Uterus (tissue), 4 donors: ENCODE results near the gene KCND2. TPM values are rescaled to one million over a fixed set of nuclear protein-coding genes. Genes with fewer than 3 reads are reported as not detected.
A peak's percentile ranks its signal among the peaks of the same experiment; 100 is the strongest.

Experiments
- DNase-seq, 2 donors: peaks; one replicate each; pipeline ENCODE4 v3.0.0-alpha.2; 2019 to 2020
- H3K27ac ChIP-seq, 2 donors: fragments of 200-600 bp; sonication (generic); 1 replicate in 1 of 2; 2 replicates in 1 of 2; pipeline ENCODE4 v1.5.1; 2016 to 2018
- H3K27me3 ChIP-seq, 2 donors: fragments of 200-600 bp; sonication (generic); one replicate each; pipeline ENCODE4 v1.5.1; 2018 to 2019; ENCODE audit warnings: control low read depth in 1 of 2
- H3K36me3 ChIP-seq, 2 donors: fragments of 200-600 bp; sonication (generic); one replicate each; pipeline ENCODE4 v1.5.1; 2019; ENCODE audit warnings: control low read depth in 1 of 2
- H3K4me1 ChIP-seq, 2 donors: fragments of 200-600 bp; sonication (generic); one replicate each; pipeline ENCODE4 v1.5.1; 2018 to 2019; ENCODE audit warnings: control low read depth in 1 of 2
- H3K4me3 ChIP-seq, 2 donors: fragments of 200-600 bp; sonication (generic); 1 replicate in 1 of 2; 2 replicates in 1 of 2; pipeline ENCODE4 v1.5.1; 2018 to 2019; ENCODE audit warnings: mild to moderate bottlenecking in 1 of 2
- H3K9me3 ChIP-seq, 2 donors: fragments of 200-600 bp; sonication (generic); one replicate each; pipeline ENCODE4 v1.5.1; 2019; ENCODE audit warnings: control low read depth in 1 of 2
- POLR2A ChIP-seq, 2 donors: fragments of 450-650 bp; IDR thresholded peaks; one replicate each; pipeline ENCODE4 v1.6.1; 2016; ENCODE audit warnings: antibody characterized with exemption in 2 of 2, mild to moderate bottlenecking in 1 of 2, moderate library complexity in 1 of 2
- intact Hi-C: fragments of 100-400 bp; cut with DNase I; formaldehyde crosslinking; loops from one replicate; pipeline ENCODE4 v1.15.1; 2023; ENCODE audit warnings: low total_unique reads
- total RNA-seq, 4 donors: library from RNA; depleted of rRNA in 3 of 4; stranded (reverse); fragments of >200 nt in 3 of 4; gene quantifications; one replicate each; pipeline versions ENCODE4 v1.1.0 to v1.2.4, GENCODE V29; 2014 to 2023
- TF ChIP-seq, protein P1 (sequence below), 4 experiments: fragments of 200-600 bp in 2 of 4; fragments of 450-650 bp in 2 of 4; sonication (generic) in 2 of 4; IDR thresholded peaks; one replicate each; pipeline ENCODE4 v1.5.1; 2016 to 2019; ENCODE audit warnings: antibody characterized with exemption in 4 of 4, mild to moderate bottlenecking in 2 of 4, moderate library complexity in 1 of 4
- donor health status: DM: yes; HTN: yes; CAD: no.

KCND2 gene
- total RNA-seq, 4 donors from 2014 or later: 0.26 to 6.0 (median 4.5) TPM

DNA sequence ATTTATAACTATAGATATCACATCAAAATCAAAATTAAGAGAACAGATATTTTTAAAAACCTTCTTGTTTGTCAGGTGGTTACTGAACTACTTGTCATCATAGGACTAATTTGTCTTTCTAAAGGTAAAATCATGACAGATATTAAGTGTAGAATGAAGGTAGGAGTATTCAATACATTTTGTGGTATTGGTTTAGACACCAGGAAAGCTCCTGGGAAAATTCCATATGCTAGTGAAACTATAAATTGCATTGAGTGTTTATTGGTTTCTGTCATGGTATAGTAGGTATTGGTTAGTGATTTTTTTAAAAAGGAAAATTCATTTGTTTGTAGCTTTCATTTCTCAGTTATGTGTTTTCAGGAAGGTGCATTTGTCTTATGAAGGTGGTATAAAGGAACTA lies 132.7 kb downstream of the KCND2 start:
- Histone ChIP-seq H3K27me3 (no peaks in the 10 kb centered on the region), H3K4me3 (no peak overlapping the region), H3K27ac (no peak overlapping the region), H3K36me3 (no peaks in the 10 kb centered on the region), H3K9me3 (no peaks in the 10 kb centered on the region), H3K4me1 (no peaks in the 10 kb centered on the region)
- intact Hi-C loops: no loop called here
- TF ChIP-seq, protein P1, sequence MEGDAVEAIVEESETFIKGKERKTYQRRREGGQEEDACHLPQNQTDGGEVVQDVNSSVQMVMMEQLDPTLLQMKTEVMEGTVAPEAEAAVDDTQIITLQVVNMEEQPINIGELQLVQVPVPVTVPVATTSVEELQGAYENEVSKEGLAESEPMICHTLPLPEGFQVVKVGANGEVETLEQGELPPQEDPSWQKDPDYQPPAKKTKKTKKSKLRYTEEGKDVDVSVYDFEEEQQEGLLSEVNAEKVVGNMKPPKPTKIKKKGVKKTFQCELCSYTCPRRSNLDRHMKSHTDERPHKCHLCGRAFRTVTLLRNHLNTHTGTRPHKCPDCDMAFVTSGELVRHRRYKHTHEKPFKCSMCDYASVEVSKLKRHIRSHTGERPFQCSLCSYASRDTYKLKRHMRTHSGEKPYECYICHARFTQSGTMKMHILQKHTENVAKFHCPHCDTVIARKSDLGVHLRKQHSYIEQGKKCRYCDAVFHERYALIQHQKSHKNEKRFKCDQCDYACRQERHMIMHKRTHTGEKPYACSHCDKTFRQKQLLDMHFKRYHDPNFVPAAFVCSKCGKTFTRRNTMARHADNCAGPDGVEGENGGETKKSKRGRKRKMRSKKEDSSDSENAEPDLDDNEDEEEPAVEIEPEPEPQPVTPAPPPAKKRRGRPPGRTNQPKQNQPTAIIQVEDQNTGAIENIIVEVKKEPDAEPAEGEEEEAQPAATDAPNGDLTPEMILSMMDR (IDR thresholded peaks at IDR 0.05): no peak
- no peak for TF ChIP-seq POLR2A (IDR thresholded peaks at IDR 0.05)
- no peak for DNase-seq

DNA sequence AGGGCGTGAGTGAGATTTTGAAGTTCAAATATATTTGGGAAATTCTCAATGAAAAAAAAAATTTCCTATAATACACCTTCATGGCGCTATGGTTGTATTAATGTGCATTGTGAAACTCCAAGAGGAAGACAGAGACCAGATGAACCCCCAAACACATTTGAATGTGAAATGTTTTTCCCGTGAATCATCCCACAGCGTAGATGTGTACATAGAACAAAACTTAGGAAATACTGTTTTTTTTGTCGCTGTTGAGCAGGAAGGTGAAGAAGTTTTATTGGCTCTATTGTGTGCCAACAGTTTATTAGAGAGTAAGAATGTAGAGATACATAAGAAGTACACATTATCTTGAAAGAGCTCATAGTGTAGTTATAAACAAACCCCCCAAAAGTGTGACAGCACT lies 134.0 kb downstream of the KCND2 start:
- Histone ChIP-seq H3K27me3 (no peaks in the 10 kb centered on the region), H3K27ac (no peak overlapping the region), H3K36me3 (no peaks in the 10 kb centered on the region), H3K4me1 (no peaks in the 10 kb centered on the region), H3K4me3 (no peak overlapping the region), H3K9me3 (no peaks in the 10 kb centered on the region)
- intact Hi-C loops: no loop called here
- DNase-seq: no peak
- no peak for TF ChIP-seq POLR2A (IDR thresholded peaks at IDR 0.05)
- TF ChIP-seq, protein P1 (IDR thresholded peaks at IDR 0.05): no peak

DNA sequence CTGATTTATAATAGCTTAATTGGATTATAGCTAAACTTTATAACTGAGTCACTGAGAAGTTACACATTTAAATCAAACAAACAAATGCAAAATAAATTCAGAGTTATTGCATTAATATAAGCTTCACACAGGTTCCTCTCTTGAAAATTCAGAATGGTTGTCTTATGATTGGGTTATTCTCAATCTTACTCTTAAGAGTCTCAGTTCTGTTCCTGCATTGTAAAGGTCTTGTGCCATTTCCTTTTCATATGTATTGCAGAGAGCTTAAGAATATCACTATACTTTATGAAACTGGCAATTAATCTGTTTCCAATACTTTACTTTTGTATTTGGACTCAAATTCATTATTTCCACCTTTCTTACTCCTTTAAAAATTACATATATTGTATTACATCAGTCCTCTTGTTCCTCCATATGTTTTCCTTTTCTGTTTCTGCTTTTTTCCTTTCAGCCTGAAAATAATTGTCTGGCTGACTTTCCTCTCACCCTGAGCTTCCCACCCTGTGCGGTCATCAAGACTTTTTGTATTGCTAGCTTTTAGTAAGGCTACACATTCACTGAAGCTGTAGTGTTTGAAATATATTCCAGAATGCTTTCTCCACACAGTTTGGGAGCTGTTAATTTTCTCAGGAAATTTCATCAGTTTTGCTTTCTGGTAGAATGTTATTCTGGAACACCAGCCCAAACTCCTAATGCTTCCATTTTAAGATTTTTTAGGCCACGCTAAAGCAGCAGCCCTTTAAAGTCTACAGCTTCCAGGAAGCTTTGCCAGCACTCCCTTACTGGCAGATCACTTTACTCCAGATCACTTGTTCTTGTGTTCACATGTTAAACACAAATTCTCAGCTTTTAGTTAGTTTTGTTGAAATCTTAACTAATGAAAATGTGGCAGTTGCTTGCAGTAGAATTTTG lies 139.4 kb downstream of the KCND2 start:
- Histone ChIP-seq H3K4me1 (no peaks in the 10 kb centered on the region), H3K36me3 (no peaks in the 10 kb centered on the region), H3K27ac (no peak overlapping the region), H3K9me3 (no peaks in the 10 kb centered on the region), H3K27me3 (no peaks in the 10 kb centered on the region), H3K4me3 (no peak overlapping the region)
- TF ChIP-seq POLR2A (IDR thresholded peaks at IDR 0.05): no peak
- TF ChIP-seq, protein P1 (IDR thresholded peaks at IDR 0.05): no peak
- intact Hi-C loops: no loop called here
- no peak for DNase-seq

DNA sequence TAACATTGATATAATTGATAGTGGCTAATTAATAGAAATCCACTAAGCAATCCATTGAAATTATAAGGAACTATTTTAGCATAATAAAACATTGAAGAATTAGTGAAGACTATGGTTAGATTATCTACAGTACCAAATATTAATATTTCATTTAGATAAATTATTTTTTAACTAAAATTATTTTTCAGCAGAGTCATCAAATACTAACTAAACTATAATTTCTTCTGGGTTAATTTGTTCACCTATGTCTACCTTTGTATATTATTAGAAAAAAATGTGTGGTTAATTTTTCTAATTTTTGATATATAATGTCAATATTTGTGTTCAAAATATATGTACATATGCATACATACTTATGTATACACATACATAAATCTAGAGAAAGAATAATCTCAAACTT lies 140.2 kb downstream of the KCND2 start:
- no peak overlapping the region for H3K4me3 ChIP-seq
- no peaks in the 10 kb centered on the region for H3K9me3 ChIP-seq
- intact Hi-C loops: no loop called here
- H3K27ac ChIP-seq: no peak overlapping the region
- no peaks in the 10 kb centered on the region for H3K4me1 ChIP-seq
- no peaks in the 10 kb centered on the region for H3K27me3 ChIP-seq
- TF ChIP-seq, protein P1 (IDR thresholded peaks at IDR 0.05): no peak
- TF ChIP-seq POLR2A (IDR thresholded peaks at IDR 0.05): no peak
- no peaks in the 10 kb centered on the region for H3K36me3 ChIP-seq
- no peak for DNase-seq

DNA sequence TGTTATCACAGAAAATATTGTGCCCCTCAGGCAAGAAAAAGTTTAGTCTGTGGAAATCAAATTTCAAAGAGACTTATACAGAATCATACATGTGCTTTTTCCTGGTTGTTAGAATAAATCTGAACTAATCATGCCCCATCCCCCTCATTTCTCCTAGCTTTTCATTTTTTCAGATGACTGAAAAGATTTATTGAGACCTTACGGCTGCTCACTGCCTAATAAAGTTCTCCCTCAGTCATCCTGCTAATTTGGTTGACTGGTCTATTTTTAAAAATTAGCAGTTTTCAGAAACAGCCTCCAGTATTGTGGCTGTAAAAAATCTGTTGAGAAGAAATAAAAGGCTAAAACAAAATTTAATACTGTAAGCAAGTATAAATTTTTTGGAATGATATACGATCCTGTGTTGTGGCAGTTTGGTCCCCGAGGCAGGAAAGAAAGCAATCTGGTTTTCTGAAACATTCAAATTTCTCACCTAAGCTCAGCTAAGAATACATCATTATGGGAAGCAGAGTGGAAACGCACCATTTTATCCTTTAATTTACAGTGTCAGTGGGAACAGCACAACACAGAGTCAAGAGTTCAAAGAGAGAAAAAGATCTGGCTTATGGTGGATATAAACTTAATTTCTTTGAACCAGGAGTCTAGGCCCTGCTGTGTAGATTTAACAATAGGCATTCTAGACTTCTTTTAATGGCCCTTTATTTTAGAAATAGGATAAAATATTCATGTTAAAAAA lies 144.4 kb downstream of the KCND2 start:
- Histone ChIP-seq H3K36me3 (no peaks in the 10 kb centered on the region), H3K4me1 (no peaks in the 10 kb centered on the region), H3K27me3 (no peaks in the 10 kb centered on the region), H3K27ac (peak overlapping the region in 1 of 2 donors; percentile 32), H3K4me3 (no peak overlapping the region), H3K9me3 (no peaks in the 10 kb centered on the region)
- intact Hi-C loops: no loop called here
- no peak for DNase-seq
- TF ChIP-seq POLR2A (IDR thresholded peaks at IDR 0.05): no peak
- TF ChIP-seq, protein P1 (IDR thresholded peaks at IDR 0.05): no peak
